PFSK-1 (cell line): ENCODE results near the gene NUDT1.

ENCODE experiments used
- FOXP2 ChIP-seq: optimal IDR thresholded peaks from 2 replicates; pipeline ENCODE3; 2011; ENCODE audit warnings: borderline replicate concordance, control low read depth, inconsistent platforms; ENCODE audit not compliant: insufficient read depth; ENCODE audit errors: extremely low read length, extremely low read depth
- POLR2AphosphoS5 ChIP-seq: IDR thresholded peaks from 2 replicates; pipeline ENCODE4 v1.6.1; 2012; ENCODE audit warnings: low read depth, mild to moderate bottlenecking, control low read depth, low read length, moderate library complexity

- no peak for TF ChIP-seq FOXP2
- no peak for TF ChIP-seq POLR2AphosphoS5
Measured at GRCh38 chr7:2243458-2243857, 1.4 kb downstream of the NUDT1 start.
